HepG2 (cell line): Measurements from ENCODE around the gene VAMP3. TPM values are rescaled to one million over a fixed set of nuclear protein-coding genes. Genes with fewer than 3 reads are reported as not detected.
A peak's percentile ranks its signal among the peaks of the same experiment; 100 is the strongest.

Experiments
- ATAC-seq: fragments of 200-7000 bp; cut with Tn5 transposase; 3 replicates; pipeline ENCODE4 v1.9.1; 2020; ENCODE audit warnings: mild to moderate bottlenecking, moderate library complexity
- BruUV-seq: library from RNA; stranded (reverse); fragments of 400-500 nt; replicated peaks from 2 replicates; lab custom pipeline; 2021; lab: Mats Ljungman, UMichigan
- CTCF ChIA-PET: fragments of 300-600 bp; formaldehyde crosslinking; extraction: SDS; loops from one replicate; lab custom pipeline; 2021; ENCODE audit warnings: low total read pairs, inconsistent platforms, low intra/inter-chr PET ratio; lab: Yijun Ruan, JAX
- POLR2A ChIA-PET: fragments of 350-600 bp; sonication (Branson Sonifier 250); formaldehyde crosslinking; loops from one replicate; lab custom pipeline; 2020; ENCODE audit warnings: antibody characterized with exemption, inconsistent platforms; lab: Yijun Ruan, JAX
- DNase-seq: peaks from one replicate; pipeline ENCODE4 v3.0.0-alpha.2; 2015; ENCODE audit warnings: low spot score
- FAIRE-seq: peaks from 3 replicates; lab custom pipeline; 2011; peaks lifted over from hg19 to GRCh38; lab: Jason Lieb, UNC
- H2AFZ ChIP-seq: one replicate; pipeline ENCODE4 v1.6.1; 2011; ENCODE audit warnings: low read length, inconsistent platforms
- H3K27ac ChIP-seq: fragments of 300-600 bp; 3 replicates; pipeline ENCODE4 v1.8.0; 2011; ENCODE audit warnings: mixed run types, mild to moderate bottlenecking, mixed read lengths, low read length, inconsistent platforms; ENCODE audit not compliant: insufficient read depth; ENCODE audit errors: extremely low read length
- H3K27me3 ChIP-seq, 2 experiments: fragments of 200-600 bp in 1 of 2; 2 replicates in 1 of 2; 3 replicates in 1 of 2; pipeline versions ENCODE4 v1.6.0 to v1.8.0; 2011; ENCODE audit warnings: low read length in 2 of 2, mild to moderate bottlenecking in 2 of 2, moderate library complexity in 2 of 2, inconsistent platforms in 1 of 2; ENCODE audit not compliant: insufficient read depth in 2 of 2, control insufficient read depth in 1 of 2
- H3K36me3 ChIP-seq, 2 experiments: fragments of 200-600 bp in 1 of 2; replicated peaks in 1 of 2; 2 replicates in 1 of 2; 3 replicates in 1 of 2; pipeline versions ENCODE4 v1.5.1 to v1.8.0; 2011; ENCODE audit warnings: low read length in 2 of 2, inconsistent platforms in 1 of 2; ENCODE audit not compliant: insufficient read depth in 2 of 2, control insufficient read depth in 1 of 2
- H3K4me1 ChIP-seq: 2 replicates; pipeline ENCODE4 v1.5.1; 2012; ENCODE audit warnings: low read length, inconsistent platforms; ENCODE audit not compliant: insufficient read depth
- H3K4me2 ChIP-seq: 2 replicates; pipeline ENCODE4 v1.6.0; 2011; ENCODE audit warnings: low read depth, low read length, inconsistent platforms
- H3K4me3 ChIP-seq, 3 experiments: fragments of 200-600 bp in 1 of 3; sonication (generic), shearing (Covaris generic) in 1 of 3; replicated peaks in 1 of 3; 2 replicates each; pipeline ENCODE4 v1.5.1; 2011 to 2016; ENCODE audit warnings: low read length in 3 of 3, inconsistent platforms in 2 of 3, low read depth in 2 of 3, mild to moderate bottlenecking in 2 of 3, control low read depth in 1 of 3, mixed read lengths in 1 of 3; ENCODE audit not compliant: insufficient read depth in 1 of 3
- H3K79me2 ChIP-seq: one replicate; pipeline ENCODE4 v1.6.1; 2011; ENCODE audit warnings: low read length, inconsistent platforms; ENCODE audit not compliant: insufficient read depth
- H3K9ac ChIP-seq: 2 replicates; pipeline ENCODE4 v1.6.0; 2011; ENCODE audit warnings: mild to moderate bottlenecking, low read depth, low read length, inconsistent platforms; ENCODE audit not compliant: insufficient read depth
- H3K9me3 ChIP-seq: 2 replicates; pipeline ENCODE4 v1.5.1; 2012; ENCODE audit warnings: mild to moderate bottlenecking, low read length
- H4K20me1 ChIP-seq: 2 replicates; pipeline ENCODE4 v1.6.0; 2011; ENCODE audit warnings: inconsistent platforms, mild to moderate bottlenecking, low read length, moderate library complexity; ENCODE audit not compliant: insufficient read depth
- CENPBD1 ChIP-seq: sonication (generic); formaldehyde crosslinking; IDR thresholded peaks from 2 replicates; pipeline ENCODE4 v1.8.0; 2022; ENCODE audit warnings: missing genetic modification reagents, low read depth, mild to moderate bottlenecking, borderline replicate concordance
- CHCHD3 ChIP-seq: sonication (generic); formaldehyde crosslinking; IDR thresholded peaks from 2 replicates; pipeline ENCODE4 v1.8.0; 2022; ENCODE audit warnings: mild to moderate bottlenecking, missing genetic modification reagents, moderate library complexity
- HMGXB3 ChIP-seq: sonication (generic); formaldehyde crosslinking; IDR thresholded peaks from 2 replicates; pipeline ENCODE4 v1.4.0; 2020; ENCODE audit warnings: missing genetic modification reagents, borderline replicate concordance
- KLF11 ChIP-seq: IDR thresholded peaks from 2 replicates; pipeline ENCODE4 v1.6.1; 2016; ENCODE audit warnings: missing compliant biosample characterization
- PATZ1 ChIP-seq: sonication (generic); formaldehyde crosslinking; IDR thresholded peaks from 2 replicates; pipeline ENCODE4 v1.4.0; 2020; ENCODE audit warnings: missing genetic modification reagents
- SAP130 ChIP-seq: IDR thresholded peaks from 2 replicates; pipeline ENCODE4 v1.6.1; 2016; ENCODE audit warnings: low read depth
- SIX4 ChIP-seq: sonication (generic); formaldehyde crosslinking; IDR thresholded peaks from 2 replicates; pipeline ENCODE4 v1.4.0; 2020; ENCODE audit warnings: missing genetic modification reagents
- TAF15 ChIP-seq: fragments of 200-400 bp; formaldehyde crosslinking; IDR thresholded peaks from one replicate; pipeline ENCODE4 v1.6.1; 2018; ENCODE audit warnings: mild to moderate bottlenecking, low read depth, low read length; ENCODE audit not compliant: poor library complexity, severe bottlenecking
- ZNF143 ChIP-seq: sonication (generic); formaldehyde crosslinking; IDR thresholded peaks from 2 replicates; pipeline ENCODE4 v1.4.0; 2020; ENCODE audit warnings: missing genetic modification reagents
- ZNF629 ChIP-seq: sonication (generic); formaldehyde crosslinking; conservative IDR thresholded peaks from 2 replicates; pipeline ENCODE4 v1.5.0; 2020; ENCODE audit warnings: missing genetic modification reagents
- ZNF687 ChIP-seq: sonication (generic); formaldehyde crosslinking; IDR thresholded peaks from 2 replicates; pipeline ENCODE4 v1.5.1; 2020; ENCODE audit warnings: mild to moderate bottlenecking, missing genetic modification reagents, moderate library complexity
- ZNF746 ChIP-seq: sonication (generic); formaldehyde crosslinking; IDR thresholded peaks from 2 replicates; pipeline ENCODE4 v1.8.0; 2022; ENCODE audit warnings: mild to moderate bottlenecking, missing genetic modification reagents
- WGBS: methylation state at CpG from one replicate; pipeline ENCODE4 v1.1.6; 2017; ENCODE audit warnings: low lambda C conversion rate; 5-methylcytosine and 5-hydroxymethylcytosine counted together
- in situ Hi-C: cut with HindIII; loops from 2 replicates; pipeline ENCODE4 v1.10.0; 2017; ENCODE audit warnings: low pct_unique_long_range_greater_than_20kb; ENCODE audit not compliant: extremely low pct_ligation_motif_present
- intact Hi-C: fragments of 100-400 bp; cut with micrococcal nuclease; formaldehyde crosslinking; loops from one replicate; pipeline ENCODE4 v1.10.0; 2022; ENCODE audit not compliant: unreplicated experiment
- polyA plus RNA-seq, 8 experiments: library from polyadenylated mRNA; depleted of rRNA in 3 of 8; stranded (reverse) in 7 of 8; unstranded in 1 of 8; fragments of >200 nt; fragmentation: Illumina TruSeq in 4 of 8; extraction: Trizol in 4 of 8; gene quantifications; 2 replicates each; pipeline versions ENCODE4 v1.2.1 to v1.2.3, GENCODE V29; 2011 to 2016; ENCODE audit warnings: low read depth in 4 of 8, missing spikeins in 1 of 8, mixed read lengths in 1 of 8; ENCODE audit not compliant: insufficient read depth in 1 of 8
- total RNA-seq, 5 experiments: library from RNA; depleted of rRNA; stranded (reverse); fragments of >200 nt; fragmentation: Illumina TruSeq; extraction: Trizol; gene quantifications; 2 replicates each; pipeline ENCODE4 v1.2.3, GENCODE V29; 2016; ENCODE audit warnings: low read depth in 1 of 5

Gene VAMP3
- total and polyA plus RNA-seq, 2 of the 13 experiments (the other 11 are each of a cell fraction or from before 2014, with no cell fraction given): 75.3 to 88.7 TPM

GRCh38 chr1:7783178-7783711 is 12.1 kb downstream of the VAMP3 start:
- Histone ChIP-seq H3K4me1 (peaks cover 19% of the 10 kb centered on the region), H3K79me2 (no peaks in the 10 kb centered on the region), H4K20me1 (no peaks in the 10 kb centered on the region), H2AFZ (no peak overlapping the region), H3K27ac (peak overlapping the region; percentile 52), H3K9me3 (no peaks in the 10 kb centered on the region), H3K4me2 (peak overlapping the region; percentile 75), H3K9ac (peak overlapping the region; percentile 39; the same call in 1 of the 2 replicates), H3K4me3 (peak overlapping the region; percentile 60 to 68 (median 64); a peak in 5 of 6 replicates), H3K36me3 (peaks cover 4 to 24% of the 10 kb centered on the region in 2 experiments; a peak in 3 of 5 replicates), H3K27me3 (no peaks in the 10 kb centered on the region)
- DNase-seq: peak; percentile 49
- ChIA-PET CTCF (no interaction called here), POLR2A (interaction anchor here (0.6 to 1.0 kb wide), 2 partner anchors 12 to 16 kb away, joined by 3 to 4 read pairs; partner anchors contain the start of gene VAMP3)
- WGBS: 27% methylated on average over 18 of the region's 34 CpGs
- in situ Hi-C loops: no loop called here
- no peak for FAIRE-seq
- peak; percentile 90 for ATAC-seq
- intact Hi-C loops: no loop called here
- BruUV-seq: TSS peak; percentile 66
- peak; percentile 74 for TF ChIP-seq PATZ1 (CRISPR knock-in tag)
- TF ChIP-seq SAP130 (CRISPR knock-in tag): 0 out of 2 replicates have a peak, but pooled peaks have one; percentile 4
- 0 out of 2 replicates have a peak, but pooled peaks have one; percentile 34 for TF ChIP-seq ZNF746 (CRISPR knock-in tag)
- no peak for TF ChIP-seq SIX4 (CRISPR knock-in tag)
- TF ChIP-seq CHCHD3 (CRISPR knock-in tag): no peak
- TF ChIP-seq TAF15: no peak
- no peak for TF ChIP-seq ZNF629 (CRISPR knock-in tag)
- TF ChIP-seq HMGXB3 (CRISPR knock-in tag): no peak
- no peak for TF ChIP-seq CENPBD1 (CRISPR knock-in tag)
- no peak for TF ChIP-seq ZNF143 (CRISPR knock-in tag)
- no peak for TF ChIP-seq KLF11 (CRISPR knock-in tag)
- TF ChIP-seq ZNF687 (CRISPR knock-in tag): peak; percentile 46
